Fibroblast of lung (primary cell): Measurements from ENCODE around the gene CLNK.

Experiments
- CTCF ChIP-seq, 2 donors: IDR thresholded peaks in 1 of 2; conservative IDR thresholded peaks in 1 of 2; 1 replicate in 1 of 2; 2 replicates in 1 of 2; pipeline ENCODE4 v1.5.1; 2011 to 2012; ENCODE audit warnings: low read length in 2 of 2, control low read depth in 1 of 2, inconsistent platforms in 1 of 2, low read depth in 1 of 2, mild to moderate bottlenecking in 1 of 2
- EZH2 ChIP-seq: IDR thresholded peaks from 2 replicates; pipeline ENCODE4 v1.5.1; 2012; ENCODE audit warnings: low read length, control low read depth, mild to moderate bottlenecking; ENCODE audit errors: missing control alignments

- TF ChIP-seq EZH2 = no peak
- no peak for TF ChIP-seq CTCF (conservative IDR thresholded peaks at IDR 0.05 in 1 of 2, IDR thresholded peaks at IDR 0.05 in 1 of 2; ENCODE audit: low read depth in 1 of 2, low read length in 2 of 2)
These were observed 21.7 kb upstream of the CLNK start for GRCh38 chr4:10706236-10706635.
